ENCODE results near the gene FAM228A. TPM values are rescaled to one million over a fixed set of nuclear protein-coding genes. Genes with fewer than 3 reads are reported as not detected.
A peak's percentile ranks its signal among the peaks of the same experiment; 100 is the strongest.

The FAM228A gene
- total and polyA plus RNA-seq, 4 donors: 0.46 to 3.9 (median 1.3) TPM

DNA sequence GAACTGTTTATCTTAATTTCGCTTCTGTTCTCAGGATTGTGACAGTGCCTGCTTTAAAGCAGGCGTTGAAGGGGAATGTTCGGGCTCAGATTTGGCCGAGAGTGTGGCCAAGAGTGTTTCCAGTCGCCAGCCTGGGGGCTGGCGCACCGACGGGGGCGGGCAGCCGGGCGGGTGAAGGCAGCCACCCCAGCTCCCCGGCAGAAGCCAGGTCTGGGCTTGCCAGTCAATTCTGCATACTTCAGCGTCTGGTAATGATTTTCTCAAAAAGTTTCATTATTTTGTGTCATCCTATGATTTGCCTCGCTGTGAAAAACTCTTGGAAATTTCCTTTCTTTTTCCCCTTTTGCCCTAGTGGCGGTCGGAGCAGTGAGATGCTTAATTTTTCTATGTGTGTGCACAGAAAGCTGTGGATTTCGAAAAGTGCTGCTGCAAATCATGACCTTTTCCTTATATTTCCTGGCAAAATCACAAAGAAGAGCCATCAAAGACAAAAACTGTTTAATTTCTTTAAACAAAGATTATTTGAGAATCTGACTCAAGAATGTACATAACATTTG is 856 bp downstream of the FAM228A start:
- Histone ChIP-seq H3K9me3 (ENCODE audit: control insufficient read depth in 4 of 4, insufficient read depth in 3 of 4, low read length in 3 of 4) (no peaks in the 10 kb centered on the region), H3K4me1 (ENCODE audit: control insufficient read depth in 5 of 5, insufficient read depth in 5 of 5, low read length in 5 of 5) (peaks cover 0 to 7% (median 0%) of the 10 kb centered on the region in 5 donors), H3K9ac (ENCODE audit: insufficient read depth in 1 of 2, low read length in 2 of 2) (peak overlapping the region in 1 of 2 donors; percentile 29), H3K36me3 (ENCODE audit: control insufficient read depth in 4 of 4, insufficient read depth in 4 of 4, low read length in 4 of 4) (no peaks in the 10 kb centered on the region), H3K27ac (ENCODE audit: low read depth in 1 of 2, low read length in 1 of 2) (no peak overlapping the region), H3K4me3 (no peak overlapping the region), H3K27me3 (ENCODE audit: control insufficient read depth in 3 of 3, insufficient read depth in 3 of 3, low read length in 2 of 3) (no peaks in the 10 kb centered on the region)
- DNase-seq (peak in 2 of 3 donors; percentile 20 to 39), ATAC-seq (ENCODE audit: insufficient read depth, low FRiP score) (no peak)
- TF ChIP-seq CTCF (IDR thresholded peaks at IDR 0.05; ENCODE audit: control extremely low read depth, extremely low read depth): no peak
- 83 to 89% methylated on average over 17 of the region's 17 CpGs for WGBS, 2 donors

DNA sequence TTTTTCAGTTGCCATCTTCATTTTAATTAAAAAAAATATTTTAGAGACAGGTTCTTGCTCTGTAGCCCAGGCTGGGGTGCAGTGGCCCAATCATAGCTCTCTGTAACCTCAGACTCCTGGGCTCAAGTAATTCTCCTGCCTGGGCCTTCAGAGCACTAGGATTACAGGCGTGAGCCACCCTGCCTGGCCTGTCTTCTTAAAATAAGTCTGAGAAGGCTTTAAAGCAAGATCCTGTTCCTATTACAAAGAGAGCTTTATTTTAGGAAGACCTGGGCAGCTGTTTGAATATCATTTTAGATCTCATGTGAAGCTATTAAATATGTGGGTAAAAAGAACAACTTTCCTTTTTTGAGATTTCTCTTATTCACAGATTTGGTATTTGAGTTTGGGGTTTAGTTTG is 1.5 kb downstream of the FAM228A start:
- Histone ChIP-seq H3K27ac (ENCODE audit: low read depth in 1 of 2, low read length in 1 of 2) (no peak overlapping the region), H3K9me3 (ENCODE audit: control insufficient read depth in 4 of 4, insufficient read depth in 3 of 4, low read length in 3 of 4) (no peaks in the 10 kb centered on the region), H3K4me1 (ENCODE audit: control insufficient read depth in 5 of 5, insufficient read depth in 5 of 5, low read length in 5 of 5) (peaks cover 0 to 7% (median 0%) of the 10 kb centered on the region in 5 donors), H3K9ac (ENCODE audit: insufficient read depth in 1 of 2, low read length in 2 of 2) (no peak overlapping the region), H3K27me3 (ENCODE audit: control insufficient read depth in 3 of 3, insufficient read depth in 3 of 3, low read length in 2 of 3) (no peaks in the 10 kb centered on the region), H3K4me3 (no peak overlapping the region), H3K36me3 (ENCODE audit: control insufficient read depth in 4 of 4, insufficient read depth in 4 of 4, low read length in 4 of 4) (no peaks in the 10 kb centered on the region)
- no peak for DNase-seq
- 88 to 94% methylated on average over 1 of the region's 1 CpG for WGBS, 2 donors
- TF ChIP-seq CTCF (IDR thresholded peaks at IDR 0.05; ENCODE audit: control extremely low read depth, extremely low read depth): no peak
- no peak for ATAC-seq (ENCODE audit: insufficient read depth, low FRiP score)

GRCh38 chr2:24179683-24180082 is 4.8 kb downstream of the FAM228A start:
- Histone ChIP-seq H3K4me3 (no peak overlapping the region), H3K4me1 (ENCODE audit: control insufficient read depth in 5 of 5, insufficient read depth in 5 of 5, low read length in 5 of 5) (peaks cover 0 to 7% (median 0%) of the 10 kb centered on the region in 5 donors), H3K9me3 (ENCODE audit: control insufficient read depth in 4 of 4, insufficient read depth in 3 of 4, low read length in 3 of 4) (no peaks in the 10 kb centered on the region), H3K27ac (ENCODE audit: low read depth in 1 of 2, low read length in 1 of 2) (no peak overlapping the region), H3K27me3 (ENCODE audit: control insufficient read depth in 3 of 3, insufficient read depth in 3 of 3, low read length in 2 of 3) (no peaks in the 10 kb centered on the region), H3K36me3 (ENCODE audit: control insufficient read depth in 4 of 4, insufficient read depth in 4 of 4, low read length in 4 of 4) (no peaks in the 10 kb centered on the region), H3K9ac (ENCODE audit: insufficient read depth in 1 of 2, low read length in 2 of 2) (no peak overlapping the region)
- DNase-seq (no peak), ATAC-seq (ENCODE audit: insufficient read depth, low FRiP score) (no peak)
- no peak for TF ChIP-seq CTCF (IDR thresholded peaks at IDR 0.05; ENCODE audit: control extremely low read depth, extremely low read depth)

DNA sequence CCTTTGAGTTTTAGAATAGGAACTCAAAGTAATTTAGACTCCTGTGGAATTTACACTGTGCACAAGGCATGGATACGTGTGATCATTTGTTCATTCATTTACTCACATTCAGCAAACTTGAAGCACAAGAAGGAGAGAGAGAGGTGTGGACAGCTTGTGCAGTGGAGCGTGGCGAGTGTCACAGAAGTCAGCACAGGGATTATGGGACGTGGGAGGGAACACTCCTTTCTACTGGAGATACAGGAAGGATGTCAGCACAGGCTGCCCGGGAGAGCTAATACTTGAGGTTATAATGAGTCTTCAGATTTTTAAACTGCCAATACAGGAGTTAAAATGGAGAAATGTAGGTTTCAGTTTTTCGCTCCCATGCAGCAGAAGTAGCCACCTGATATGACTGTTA is 7.0 kb downstream of the FAM228A start:
- Histone ChIP-seq H3K27me3 (ENCODE audit: control insufficient read depth in 3 of 3, insufficient read depth in 3 of 3, low read length in 2 of 3) (no peaks in the 10 kb centered on the region), H3K36me3 (ENCODE audit: control insufficient read depth in 4 of 4, insufficient read depth in 4 of 4, low read length in 4 of 4) (no peaks in the 10 kb centered on the region), H3K4me1 (ENCODE audit: control insufficient read depth in 5 of 5, insufficient read depth in 5 of 5, low read length in 5 of 5) (peaks cover 0 to 4% (median 0%) of the 10 kb centered on the region in 5 donors), H3K27ac (ENCODE audit: low read depth in 1 of 2, low read length in 1 of 2) (no peak overlapping the region), H3K9ac (ENCODE audit: insufficient read depth in 1 of 2, low read length in 2 of 2) (no peak overlapping the region), H3K4me3 (no peak overlapping the region), H3K9me3 (ENCODE audit: control insufficient read depth in 4 of 4, insufficient read depth in 3 of 4, low read length in 3 of 4) (no peaks in the 10 kb centered on the region)
- DNase-seq (no peak), ATAC-seq (ENCODE audit: insufficient read depth, low FRiP score) (no peak)
- 67 to 75% methylated on average over 6 of the region's 6 CpGs for WGBS, 2 donors
- TF ChIP-seq CTCF (IDR thresholded peaks at IDR 0.05; ENCODE audit: control extremely low read depth, extremely low read depth): no peak
